ENCODE data around the gene CDC25B.

Gene CDC25B

DNA sequence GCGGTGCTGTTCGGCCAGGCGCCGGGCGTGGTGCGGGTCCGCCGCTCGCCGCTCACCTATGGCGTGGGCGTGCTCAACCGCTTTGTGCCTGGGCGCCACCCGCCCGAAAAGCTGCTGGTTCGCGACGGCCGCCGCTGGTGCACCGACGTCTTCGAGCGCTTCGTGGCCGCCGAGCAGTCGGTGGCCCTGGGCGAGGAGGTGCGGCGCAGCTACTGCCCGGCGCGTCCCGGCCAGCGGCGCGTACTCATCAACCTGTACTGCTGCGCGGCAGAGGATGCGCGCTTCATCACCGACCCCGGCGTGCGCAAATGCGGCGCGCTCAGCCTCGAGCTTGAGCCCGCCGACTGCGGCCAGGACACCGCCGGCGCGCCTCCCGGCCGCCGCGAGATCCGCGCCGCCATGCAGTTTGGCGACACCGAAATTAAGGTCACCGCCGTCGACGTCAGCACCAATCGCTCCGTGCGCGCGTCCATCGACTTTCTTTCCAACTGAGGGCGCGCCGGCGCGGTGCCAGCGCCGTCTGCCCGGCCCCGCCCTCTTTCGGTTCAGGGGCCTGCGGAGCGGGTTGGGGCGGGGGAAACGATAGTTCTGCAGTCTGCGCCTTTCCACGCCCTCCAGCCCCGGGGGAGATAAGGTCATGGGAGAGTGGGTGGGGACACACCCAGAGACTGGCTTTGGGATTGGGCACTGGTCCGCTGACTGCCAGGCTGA lies 44.3 kb upstream of the CDC25B start:
- TF ChIP-seq, protein P1, sequence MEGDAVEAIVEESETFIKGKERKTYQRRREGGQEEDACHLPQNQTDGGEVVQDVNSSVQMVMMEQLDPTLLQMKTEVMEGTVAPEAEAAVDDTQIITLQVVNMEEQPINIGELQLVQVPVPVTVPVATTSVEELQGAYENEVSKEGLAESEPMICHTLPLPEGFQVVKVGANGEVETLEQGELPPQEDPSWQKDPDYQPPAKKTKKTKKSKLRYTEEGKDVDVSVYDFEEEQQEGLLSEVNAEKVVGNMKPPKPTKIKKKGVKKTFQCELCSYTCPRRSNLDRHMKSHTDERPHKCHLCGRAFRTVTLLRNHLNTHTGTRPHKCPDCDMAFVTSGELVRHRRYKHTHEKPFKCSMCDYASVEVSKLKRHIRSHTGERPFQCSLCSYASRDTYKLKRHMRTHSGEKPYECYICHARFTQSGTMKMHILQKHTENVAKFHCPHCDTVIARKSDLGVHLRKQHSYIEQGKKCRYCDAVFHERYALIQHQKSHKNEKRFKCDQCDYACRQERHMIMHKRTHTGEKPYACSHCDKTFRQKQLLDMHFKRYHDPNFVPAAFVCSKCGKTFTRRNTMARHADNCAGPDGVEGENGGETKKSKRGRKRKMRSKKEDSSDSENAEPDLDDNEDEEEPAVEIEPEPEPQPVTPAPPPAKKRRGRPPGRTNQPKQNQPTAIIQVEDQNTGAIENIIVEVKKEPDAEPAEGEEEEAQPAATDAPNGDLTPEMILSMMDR (IDR thresholded peaks at IDR 0.05; ENCODE audit: insufficient read depth, missing control alignments): no peak
- FAIRE-seq (no peak), DNase-seq (ENCODE audit: insufficient read length, low spot score) (no peak)

DNA sequence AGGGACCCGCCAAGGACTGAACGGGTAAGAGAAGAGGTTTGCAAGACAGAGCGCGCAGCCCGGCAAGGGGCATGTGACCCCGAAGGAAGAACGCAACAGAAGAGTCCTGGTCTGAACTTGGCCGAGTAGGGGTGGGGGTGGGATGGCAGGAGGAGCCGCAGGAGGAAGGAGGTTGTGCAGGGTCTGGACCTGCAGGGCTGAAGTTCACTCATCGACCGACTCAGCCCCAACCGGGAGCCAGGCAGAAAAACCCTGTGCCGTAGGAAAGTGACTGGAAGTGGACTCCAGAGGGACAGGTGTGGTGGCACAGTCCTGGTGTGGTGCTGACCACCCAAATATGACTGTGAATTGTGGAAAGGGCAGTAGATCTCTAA lies 43.7 kb upstream of the CDC25B start:
- FAIRE-seq: no peak
- no peak for DNase-seq (ENCODE audit: insufficient read length, low spot score)
- TF ChIP-seq, protein P1 (IDR thresholded peaks at IDR 0.05; ENCODE audit: insufficient read depth, missing control alignments): no peak

DNA sequence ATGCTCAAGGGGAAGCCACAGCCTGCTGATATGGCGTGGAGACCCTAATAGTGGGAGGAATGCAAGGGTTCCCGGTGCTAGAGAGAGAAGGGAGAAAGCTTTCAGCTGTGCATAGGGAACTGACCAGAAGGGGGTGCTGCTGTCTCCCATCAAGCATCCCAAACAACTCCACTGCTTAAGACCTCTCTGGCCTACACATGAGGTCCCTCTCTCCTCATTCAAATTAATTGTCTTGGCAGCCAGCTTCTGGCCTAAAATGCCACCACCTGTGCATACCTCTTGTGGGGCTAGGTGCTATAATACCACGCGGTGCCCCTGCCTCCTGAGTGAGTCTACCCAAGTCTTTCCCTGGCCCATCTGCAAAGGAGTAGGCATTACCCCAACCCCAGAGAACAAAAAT lies 43.0 kb upstream of the CDC25B start:
- TF ChIP-seq, protein P1 (IDR thresholded peaks at IDR 0.05; ENCODE audit: insufficient read depth, missing control alignments): peak; percentile 63
- no peak for FAIRE-seq

DNA sequence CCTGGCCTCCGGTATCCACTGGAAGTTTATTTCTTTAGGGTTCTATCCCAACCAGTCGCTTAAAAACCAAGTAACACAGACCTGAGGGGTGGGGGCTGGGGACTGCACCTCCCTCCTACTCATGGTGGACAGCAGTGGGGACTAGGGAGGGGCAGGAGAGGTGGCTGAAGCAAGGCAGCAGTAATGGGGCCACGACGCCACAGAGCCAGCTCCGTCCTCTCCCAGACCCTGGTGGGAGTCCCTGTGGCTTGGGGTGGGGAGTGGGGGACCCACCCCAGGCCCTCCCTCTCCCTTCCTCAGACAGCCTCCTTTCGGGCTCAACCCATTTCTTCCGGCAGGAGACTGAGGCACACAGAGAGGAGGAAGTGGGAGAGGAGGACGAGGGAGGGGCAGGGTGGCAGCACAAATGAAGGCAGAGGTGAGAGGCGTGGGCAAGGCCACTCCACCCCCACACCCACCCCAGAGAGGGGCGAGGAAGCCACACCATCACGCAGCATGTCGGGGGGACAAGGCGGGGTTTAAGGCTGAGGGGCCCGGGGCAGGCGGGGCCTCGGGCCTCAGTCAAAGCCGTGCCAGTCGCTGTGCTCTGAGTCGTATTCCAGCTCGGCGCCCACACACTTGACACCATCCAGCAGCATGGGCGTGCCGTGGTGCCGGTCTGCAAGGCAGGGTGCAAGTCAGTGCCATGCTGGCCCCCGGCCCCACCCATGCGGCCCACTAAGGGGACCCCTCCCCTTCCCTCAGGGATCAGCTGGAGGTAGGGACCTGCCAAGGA lies 42.4 kb upstream of the CDC25B start:
- no peak for DNase-seq (ENCODE audit: insufficient read length, low spot score)
- TF ChIP-seq, protein P1 (IDR thresholded peaks at IDR 0.05; ENCODE audit: insufficient read depth, missing control alignments): no peak
- no peak for FAIRE-seq

More for the DNA sequence above, 43.0 kb upstream of the CDC25B start:
- DNase-seq (ENCODE audit: insufficient read length, low spot score): peak; percentile 54

DNA sequence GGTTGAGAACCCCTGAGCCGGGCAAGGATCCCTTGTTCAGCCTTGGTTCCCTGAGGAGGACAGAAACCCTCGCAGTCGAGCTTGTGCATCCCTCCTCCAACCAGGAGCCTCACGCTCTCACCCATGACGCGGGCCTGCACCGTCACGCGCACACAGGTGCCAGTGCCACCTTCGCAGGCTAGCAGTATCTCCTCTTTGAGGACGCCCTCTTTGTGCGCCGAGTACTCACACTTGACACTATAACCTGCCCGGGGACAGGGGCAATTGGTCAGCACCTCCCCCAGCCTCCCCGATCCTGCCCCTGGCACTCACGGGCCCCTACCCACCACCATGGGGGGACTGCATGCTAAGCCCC lies 41.9 kb upstream of the CDC25B start:
- TF ChIP-seq, protein P1 (IDR thresholded peaks at IDR 0.05; ENCODE audit: insufficient read depth, missing control alignments): no peak
- no peak for DNase-seq (ENCODE audit: insufficient read length, low spot score)
- no peak for FAIRE-seq

DNA sequence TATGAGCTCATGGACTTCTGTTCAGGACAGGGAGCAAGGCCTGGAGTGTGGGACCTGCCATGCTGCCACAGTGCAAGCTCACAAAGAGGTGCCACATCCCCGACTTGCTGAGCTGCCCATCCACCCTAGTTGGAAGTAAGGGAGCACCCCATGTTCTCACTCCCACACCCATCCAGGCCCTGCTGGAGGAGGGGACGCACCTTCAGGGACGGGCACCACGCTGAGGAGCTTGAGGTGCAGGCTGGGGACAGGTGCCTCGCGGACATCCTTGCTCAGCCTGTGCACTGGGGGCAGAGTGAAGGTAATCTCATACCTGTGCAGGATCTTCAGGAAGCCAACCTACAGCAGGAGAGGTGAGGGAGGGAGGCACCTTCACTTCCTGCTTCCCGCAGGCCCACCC lies 40.8 kb upstream of the CDC25B start:
- TF ChIP-seq, protein P1 (IDR thresholded peaks at IDR 0.05; ENCODE audit: insufficient read depth, missing control alignments): no peak
- no peak for FAIRE-seq
- no peak for DNase-seq (ENCODE audit: insufficient read length, low spot score)
